RWPE1 (cell line): ENCODE data around the gene VENTX.

Experiments used
- CTCF ChIA-PET: fragments of 350-600 bp; sonication (Branson Sonifier 250); formaldehyde crosslinking; extraction: SDS; loops from one replicate; lab custom pipeline; 2021; lab: Yijun Ruan, JAX
- POLR2A ChIA-PET: fragments of 400-600 bp; formaldehyde crosslinking; extraction: SDS; loops from one replicate; lab custom pipeline; 2020; ENCODE audit warnings: antibody characterized with exemption; ENCODE audit not compliant: low non-redundant PET; lab: Yijun Ruan, JAX
- DNase-seq: peaks from one replicate; pipeline ENCODE4 v3.0.0; 2012; ENCODE audit warnings: low spot score
- H3K27ac ChIP-seq: fragments of 450-650 bp; 2 replicates; pipeline ENCODE4 v1.5.1; 2017
- TF ChIP-seq, protein P1 (sequence below): fragments of 450-650 bp; conservative IDR thresholded peaks from 2 replicates; pipeline ENCODE4 v1.5.1; 2017; ENCODE audit warnings: low read depth, mild to moderate bottlenecking

The VENTX gene

GRCh38 chr10:133201151-133201947, 36.3 kb upstream of the VENTX start:
- ChIA-PET POLR2A (no interaction called here), CTCF (interaction anchor here (0.6 kb wide), 1 partner anchor 80 kb away, joined by 4 read pairs; no protein-coding TSS in a partner anchor)
- no peak overlapping the region for H3K27ac ChIP-seq
- DNase-seq, result no peak
- TF ChIP-seq, protein P1, sequence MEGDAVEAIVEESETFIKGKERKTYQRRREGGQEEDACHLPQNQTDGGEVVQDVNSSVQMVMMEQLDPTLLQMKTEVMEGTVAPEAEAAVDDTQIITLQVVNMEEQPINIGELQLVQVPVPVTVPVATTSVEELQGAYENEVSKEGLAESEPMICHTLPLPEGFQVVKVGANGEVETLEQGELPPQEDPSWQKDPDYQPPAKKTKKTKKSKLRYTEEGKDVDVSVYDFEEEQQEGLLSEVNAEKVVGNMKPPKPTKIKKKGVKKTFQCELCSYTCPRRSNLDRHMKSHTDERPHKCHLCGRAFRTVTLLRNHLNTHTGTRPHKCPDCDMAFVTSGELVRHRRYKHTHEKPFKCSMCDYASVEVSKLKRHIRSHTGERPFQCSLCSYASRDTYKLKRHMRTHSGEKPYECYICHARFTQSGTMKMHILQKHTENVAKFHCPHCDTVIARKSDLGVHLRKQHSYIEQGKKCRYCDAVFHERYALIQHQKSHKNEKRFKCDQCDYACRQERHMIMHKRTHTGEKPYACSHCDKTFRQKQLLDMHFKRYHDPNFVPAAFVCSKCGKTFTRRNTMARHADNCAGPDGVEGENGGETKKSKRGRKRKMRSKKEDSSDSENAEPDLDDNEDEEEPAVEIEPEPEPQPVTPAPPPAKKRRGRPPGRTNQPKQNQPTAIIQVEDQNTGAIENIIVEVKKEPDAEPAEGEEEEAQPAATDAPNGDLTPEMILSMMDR, result no peak

DNA sequence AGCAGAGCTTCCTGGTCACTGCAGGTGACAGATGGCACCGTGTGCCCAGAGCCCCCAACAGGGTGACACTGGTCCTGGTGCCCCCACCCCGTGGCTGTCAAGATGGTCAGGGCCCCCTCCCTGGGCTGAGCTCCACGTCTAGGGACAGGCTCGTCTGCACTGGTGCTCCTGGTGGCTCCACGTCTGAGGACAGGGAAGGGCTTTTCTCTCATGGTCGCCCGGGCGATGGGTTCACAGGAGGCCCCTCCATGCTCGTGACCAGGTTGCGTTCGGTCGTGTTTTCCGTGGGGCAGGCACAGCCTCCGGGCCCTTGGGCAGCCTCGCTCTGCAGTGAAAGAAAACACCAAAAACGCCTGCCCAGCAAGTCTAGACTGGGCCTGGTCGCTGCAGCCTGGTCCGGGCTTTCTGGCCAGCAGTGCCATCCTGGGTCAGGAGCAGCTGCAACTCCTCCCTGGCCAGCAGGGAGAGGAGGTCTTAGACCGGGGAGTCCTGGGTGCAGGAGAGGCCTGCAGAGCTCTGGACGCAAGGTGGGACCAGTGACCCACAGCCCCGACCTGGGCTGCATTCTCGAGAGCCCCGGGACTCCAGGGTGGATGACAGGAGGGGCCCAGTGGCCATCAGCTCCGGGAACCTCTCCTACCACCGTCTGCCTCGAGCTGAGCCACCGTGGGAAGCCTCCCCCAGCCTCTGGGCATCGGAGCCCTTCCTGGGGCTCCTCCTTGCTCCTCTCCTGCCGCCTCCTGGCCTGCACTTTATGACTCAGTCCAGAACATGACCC, 35.5 kb upstream of the VENTX start:
- no peak overlapping the region for H3K27ac ChIP-seq
- ChIA-PET POLR2A (no interaction called here), CTCF (interaction anchor here (0.6 kb wide), 1 partner anchor 59 kb away, joined by 3 read pairs; no protein-coding TSS in a partner anchor)
- DNase-seq, result no peak
- TF ChIP-seq, protein P1, result no peak

GRCh38 chr10:133202778-133203651, 34.6 kb upstream of the VENTX start:
- POLR2A ChIA-PET, result no interaction called here
- no peak overlapping the region for H3K27ac ChIP-seq
- CTCF ChIA-PET, result no interaction called here
- no peak for DNase-seq
- TF ChIP-seq, protein P1, result no peak

GRCh38 chr10:133203652-133204195, 33.9 kb upstream of the VENTX start:
- ChIA-PET POLR2A (no interaction called here), CTCF (no interaction called here)
- no peak overlapping the region for H3K27ac ChIP-seq
- DNase-seq, result no peak
- TF ChIP-seq, protein P1, result no peak

- DNase-seq, result no peak
- POLR2A ChIA-PET, result no interaction called here
- CTCF ChIA-PET, result no interaction called here
- H3K27ac ChIP-seq, result no peak overlapping the region
- TF ChIP-seq, protein P1, result no peak
Measured at GRCh38 chr10:133204226-133205015, 33.2 kb upstream of the VENTX start.
